Measurements from ENCODE around the gene SUSD6.

- TF ChIP-seq CTCF (IDR thresholded peaks at IDR 0.05; ENCODE audit: poor library complexity) (no peak), EZH2phosphoT487 (IDR thresholded peaks at IDR 0.05; ENCODE audit: low read depth, severe bottlenecking, unreplicated experiment) (no peak)
Measured at GRCh38 chr14:69690042-69690441, 78.6 kb downstream of the SUSD6 start.
